Kidney glomerular epithelial cell (primary cell): ENCODE results near the gene MRPL54.

Experiments used
- DNase-seq: peaks from one replicate; lab custom pipeline; 2025; lab: John Stamatoyannopoulos, UW

Gene MRPL54

DNA sequence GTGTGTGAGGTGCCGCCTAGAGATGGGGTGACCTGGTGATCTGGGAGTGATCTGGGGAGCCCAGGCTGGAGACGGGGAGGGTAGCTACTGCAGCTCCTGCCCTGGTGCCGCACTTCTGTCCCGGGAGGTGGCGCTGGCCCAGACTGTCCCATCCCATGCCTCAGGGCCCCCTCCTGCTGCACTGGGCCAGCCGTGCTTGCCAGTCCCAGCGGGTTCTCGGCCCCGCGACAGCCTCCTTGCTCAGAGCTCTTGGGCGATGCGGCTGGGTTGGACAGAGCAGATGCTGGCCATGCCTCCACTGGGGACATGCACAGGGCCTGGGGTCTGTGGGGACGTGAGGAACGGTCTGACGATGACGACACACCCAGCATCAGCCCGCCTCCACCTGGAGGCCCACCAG is 7.0 kb downstream of the MRPL54 start:
- no peak for DNase-seq

DNA sequence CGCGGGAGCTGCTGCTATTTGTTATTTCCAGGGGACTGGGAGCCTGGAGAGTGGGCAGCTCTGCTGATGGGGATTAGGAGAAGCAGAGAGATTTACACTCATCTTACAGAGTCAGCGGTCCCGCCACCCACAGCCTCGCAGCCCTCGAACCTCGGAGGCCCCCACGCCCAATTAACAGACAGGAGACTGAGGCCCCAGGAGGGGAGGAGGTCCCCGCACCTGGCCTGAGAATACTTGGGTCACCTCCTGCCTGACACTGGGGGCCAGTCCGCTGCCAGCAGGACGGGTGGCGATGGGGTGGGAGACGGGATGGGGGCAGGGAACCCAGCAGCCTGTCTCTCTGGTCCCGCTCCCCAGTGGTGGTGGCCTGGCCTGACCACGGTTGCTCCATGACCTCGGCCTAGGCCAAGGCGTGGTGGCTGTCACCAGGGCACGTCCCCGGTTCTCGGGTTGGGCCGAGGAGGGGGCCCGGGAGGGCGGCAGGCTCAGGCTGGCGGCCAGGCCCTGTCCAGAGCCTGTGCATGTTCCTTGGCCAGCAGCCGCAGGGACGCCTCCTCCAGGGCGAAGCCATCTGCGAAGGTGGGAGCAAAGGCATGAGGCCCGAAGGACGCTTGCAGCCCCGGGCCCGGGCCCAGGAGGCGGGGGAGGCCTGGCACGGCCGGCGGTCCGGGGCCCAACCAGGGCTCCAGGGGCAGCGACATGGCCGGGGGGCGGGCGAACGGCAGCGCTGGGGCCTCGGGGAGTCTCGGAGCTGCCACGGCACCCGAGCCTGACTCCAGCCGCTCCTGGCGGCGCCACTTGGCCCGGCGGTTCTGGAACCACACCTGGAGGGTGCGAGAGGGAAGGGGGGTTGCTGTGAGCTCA is 7.9 kb downstream of the MRPL54 start:
- no peak for DNase-seq

- no peak for DNase-seq
Measured at GRCh38 chr19:3771000-3771905, 8.8 kb downstream of the MRPL54 start.

GRCh38 chr19:3771906-3772455 is 9.5 kb downstream of the MRPL54 start, which contains the start of gene RAX2:
RAX2 (minus strand) TSS chr19:3772228; CDS start chr19:3771742, 486 bp downstream.
- DNase-seq = no peak

GRCh38 chr19:3773814-3774515 is 11.5 kb downstream of the MRPL54 start:
- DNase-seq = no peak

GRCh38 chr19:3774621-3775373 is 12.3 kb downstream of the MRPL54 start:
- no peak for DNase-seq

GRCh38 chr19:3775374-3775711 is 12.9 kb downstream of the MRPL54 start:
- no peak for DNase-seq

DNA sequence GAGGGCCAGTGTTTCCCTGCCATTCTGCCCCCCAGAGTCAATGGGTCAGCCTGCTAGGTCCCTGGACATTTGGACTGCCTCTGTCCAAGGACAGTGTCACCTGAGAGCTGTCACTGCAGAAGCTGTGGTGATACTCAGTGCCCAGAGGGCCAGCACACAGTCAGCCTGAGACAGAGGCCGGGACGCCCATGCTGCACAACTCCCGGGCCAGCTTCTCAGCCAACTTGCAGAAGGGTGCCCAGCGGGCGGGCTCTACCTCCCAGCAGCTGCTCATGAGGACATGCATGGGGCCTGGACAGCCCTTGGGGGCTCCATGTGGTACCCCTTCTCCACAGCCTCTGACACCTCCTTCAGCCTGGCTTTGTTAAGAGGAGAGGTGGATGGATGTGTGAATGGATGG is 13.3 kb downstream of the MRPL54 start:
- no peak for DNase-seq

GRCh38 chr19:3776479-3777040 is 14.1 kb downstream of the MRPL54 start:
- DNase-seq = no peak

DNA sequence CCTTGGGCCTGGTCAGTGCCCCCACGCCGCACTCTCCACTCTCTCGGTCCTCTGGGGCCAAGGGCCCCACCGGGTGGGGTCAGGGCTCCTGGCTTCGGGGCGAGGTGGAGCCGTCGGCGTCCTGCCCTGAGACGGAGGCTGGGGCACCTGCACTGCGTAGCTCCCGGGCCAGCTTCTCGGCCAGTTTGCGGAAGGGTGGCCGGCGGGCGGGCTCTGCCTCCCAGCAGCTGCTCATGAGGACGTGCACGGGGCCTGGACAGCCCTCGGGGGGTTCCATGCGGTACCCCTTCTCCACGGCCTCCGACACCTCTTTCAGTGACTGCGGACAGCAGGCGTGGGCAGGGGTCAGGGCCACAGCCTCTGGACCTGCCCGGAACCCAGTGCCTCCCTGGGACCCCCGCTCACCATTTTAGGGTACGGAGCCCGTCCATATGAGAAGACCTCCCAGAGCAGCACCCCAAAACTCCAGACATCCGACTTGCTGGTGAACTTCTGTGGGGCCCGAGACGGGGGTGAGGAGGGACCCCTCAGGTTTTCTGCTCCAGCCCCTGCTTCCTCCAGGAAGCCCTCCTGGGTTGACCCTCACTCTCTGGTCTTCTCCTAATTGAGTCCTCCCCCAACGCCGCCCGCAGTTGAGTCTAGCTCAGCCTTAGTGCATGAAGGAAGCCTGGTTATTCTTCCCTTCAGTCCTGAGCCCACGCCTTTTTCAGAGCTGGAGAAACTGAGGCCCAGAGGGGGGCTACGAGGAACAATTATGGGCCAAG is 15.8 kb downstream of the MRPL54 start:
- DNase-seq = no peak

DNA sequence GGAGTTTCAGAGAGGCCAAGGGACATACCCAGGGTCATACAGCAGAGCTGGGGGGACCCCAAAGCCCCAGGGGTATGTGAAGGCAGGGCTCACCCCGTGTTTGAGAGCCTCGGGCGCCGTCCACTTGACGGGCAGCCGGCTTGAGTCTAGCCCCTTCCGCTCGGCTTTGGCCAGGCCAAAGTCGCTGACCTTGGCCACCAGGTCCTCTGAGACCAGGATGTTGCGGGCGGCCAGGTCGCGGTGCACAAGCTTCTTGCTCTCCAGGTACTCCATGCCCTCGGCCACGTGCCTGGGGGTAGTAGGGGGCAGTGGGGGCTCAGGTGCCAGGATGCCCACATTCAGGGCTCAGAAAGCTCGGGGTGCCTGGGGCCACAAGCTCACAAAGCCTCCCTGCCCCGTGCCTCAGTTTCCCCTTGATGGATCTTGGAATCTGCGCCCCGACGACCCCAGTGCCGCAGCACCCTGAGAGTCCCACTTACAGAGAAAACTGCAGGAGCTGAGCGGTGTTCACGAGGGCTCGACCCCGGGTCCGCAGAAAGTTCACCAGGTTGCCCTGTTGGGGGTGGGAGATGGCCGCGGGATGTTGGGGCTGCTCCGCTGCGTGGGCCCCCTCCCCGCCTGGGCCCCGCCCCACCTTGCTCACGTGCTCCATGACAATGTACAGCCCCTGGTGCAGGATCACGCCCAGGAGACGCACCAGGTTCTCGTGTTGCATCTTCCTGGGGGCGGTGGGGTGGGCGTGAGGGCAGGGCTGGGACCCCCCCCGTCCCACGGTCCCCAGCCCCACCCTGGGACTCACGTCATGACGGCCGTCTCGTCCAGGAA is 16.6 kb downstream of the MRPL54 start:
- DNase-seq = no peak

- no peak for DNase-seq
Measured at GRCh38 chr19:3780786-3781304, 18.4 kb downstream of the MRPL54 start.

GRCh38 chr19:3781603-3782002 is 19.1 kb downstream of the MRPL54 start:
- DNase-seq = no peak

DNA sequence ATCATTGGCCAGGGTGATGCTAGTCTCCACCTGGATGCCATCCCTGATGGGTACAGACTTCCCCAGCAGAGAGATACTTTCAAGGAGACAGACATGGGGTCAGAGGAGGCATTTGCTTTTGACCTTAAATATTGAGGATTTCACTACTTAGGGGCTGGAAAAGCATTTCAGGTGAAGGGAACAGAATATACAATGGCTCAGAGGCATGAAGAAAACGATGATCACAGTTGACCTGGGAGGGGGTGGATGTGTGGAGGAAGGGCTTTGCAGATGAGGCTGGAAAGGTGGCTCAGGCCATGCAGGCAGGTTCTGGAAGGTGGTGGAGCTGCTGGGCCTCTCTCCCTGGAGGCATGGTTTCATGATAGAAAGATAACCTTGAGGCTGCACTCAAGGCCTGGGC is 19.8 kb downstream of the MRPL54 start:
- no peak for DNase-seq

- no peak for DNase-seq
Measured at GRCh38 chr19:3782903-3783302, 20.4 kb downstream of the MRPL54 start.

- DNase-seq = no peak
Measured at GRCh38 chr19:3783660-3784584, 21.4 kb downstream of the MRPL54 start.

GRCh38 chr19:3784607-3785450 is 22.3 kb downstream of the MRPL54 start:
- no peak for DNase-seq
